SK-N-SH (cell line): Measurements from ENCODE around the gene CYP46A1.
A peak's percentile ranks its signal among the peaks of the same experiment; 100 is the strongest.

Source experiments
- CTCF ChIP-seq: fragments of 200-600 bp; sonication (generic); IDR thresholded peaks from 2 replicates; pipeline ENCODE4 v1.6.1; 2017; ENCODE audit warnings: antibody characterized with exemption, mild to moderate bottlenecking, moderate library complexity
- EZH2phosphoT487 ChIP-seq: fragments of 200-600 bp; sonication (generic); IDR thresholded peaks from 2 replicates; pipeline ENCODE4 v1.6.1; 2017; ENCODE audit warnings: low read depth, mixed run types, mild to moderate bottlenecking, antibody characterized with exemption, moderate library complexity, borderline replicate concordance
- GABPA ChIP-seq: IDR thresholded peaks from 2 replicates; pipeline ENCODE4 v1.4.0; 2012; ENCODE audit warnings: low read depth, mild to moderate bottlenecking
- IRF3 ChIP-seq: fragments of 150-350 bp; IDR thresholded peaks from 2 replicates; pipeline ENCODE4 v1.6.1; 2016; ENCODE audit warnings: mild to moderate bottlenecking, low read depth, low read length
- MAX ChIP-seq: IDR thresholded peaks from 2 replicates; pipeline ENCODE4 v1.4.0; 2012; ENCODE audit warnings: low read depth
- MXI1 ChIP-seq: IDR thresholded peaks from 2 replicates; pipeline ENCODE4 v1.6.1; 2012; ENCODE audit warnings: mild to moderate bottlenecking, low read depth, low read length, improper control_type of control experiment
- NRF1 ChIP-seq: IDR thresholded peaks from 2 replicates; pipeline ENCODE4 v1.6.1; 2012; ENCODE audit warnings: low read depth, mild to moderate bottlenecking, low read length
- POLR2AphosphoS5 ChIP-seq: IDR thresholded peaks from 2 replicates; pipeline ENCODE4 v1.6.1; 2012; ENCODE audit warnings: low read depth, low read length
- RCOR1 ChIP-seq: fragments of 150-350 bp; IDR thresholded peaks from 2 replicates; pipeline ENCODE4 v1.6.1; 2017; ENCODE audit warnings: antibody characterized with exemption, low read length
- SMC3 ChIP-seq: IDR thresholded peaks from 2 replicates; pipeline ENCODE4 v1.6.1; 2012; ENCODE audit warnings: low read depth, low read length, improper control_type of control experiment
- TAF1 ChIP-seq: IDR thresholded peaks from 2 replicates; pipeline ENCODE4 v1.6.1; 2012; ENCODE audit warnings: low read depth, mild to moderate bottlenecking, low read length, moderate library complexity, borderline replicate concordance
- USF1 ChIP-seq: IDR thresholded peaks from 2 replicates; pipeline ENCODE4 v1.4.0; 2012; ENCODE audit warnings: low read depth, borderline replicate concordance
- ZBTB33 ChIP-seq: IDR thresholded peaks from 2 replicates; pipeline ENCODE4 v1.4.0; 2012; ENCODE audit warnings: low read depth, borderline replicate concordance

- TF ChIP-seq CTCF (peak; percentile 38), USF1 (no peak), EZH2phosphoT487 (no peak), TAF1 (no peak), IRF3 (no peak), POLR2AphosphoS5 (no peak), MXI1 (no peak), GABPA (no peak), RCOR1 (no peak), SMC3 (no peak), NRF1 (no peak), MAX (no peak), ZBTB33 (no peak)
These were observed 65.0 kb downstream of the CYP46A1 start for GRCh38 chr14:99749142-99749541.
